Femur (tissue), 1 donor: ENCODE results near the gene IFT52.
A peak's percentile ranks its signal among the peaks of the same experiment; 100 is the strongest.

Experiments used
- DNase-seq: peaks from one replicate; pipeline ENCODE4 v3.0.0-alpha.2; 2017

IFT52 gene

GRCh38 chr20:43590392-43591303, at the start of gene IFT52:
Gene IFT52 (plus strand): TSS chr20:43590937. CDS start chr20:43594699, 3,762 bp downstream.
- DNase-seq = peak; percentile 95

GRCh38 chr20:43541214-43541613, 49.5 kb upstream of the IFT52 start:
- DNase-seq = no peak

- DNase-seq = no peak
Observed at GRCh38 chr20:43542161-43542560, 48.6 kb upstream of the IFT52 start.

- no peak for DNase-seq
Observed at GRCh38 chr20:43542674-43543073, 48.1 kb upstream of the IFT52 start.

GRCh38 chr20:43543138-43543537, 47.6 kb upstream of the IFT52 start:
- no peak for DNase-seq

GRCh38 chr20:43544501-43544900, 46.2 kb upstream of the IFT52 start:
- DNase-seq = no peak

GRCh38 chr20:43545837-43546578, 44.7 kb upstream of the IFT52 start:
- DNase-seq = no peak

GRCh38 chr20:43548273-43548880, 42.4 kb upstream of the IFT52 start:
- no peak for DNase-seq

GRCh38 chr20:43549416-43550065, 41.2 kb upstream of the IFT52 start:
- no peak for DNase-seq

GRCh38 chr20:43550456-43550855, 40.3 kb upstream of the IFT52 start:
- DNase-seq = no peak

- no peak for DNase-seq
Observed at GRCh38 chr20:43554369-43554768, 36.4 kb upstream of the IFT52 start.

GRCh38 chr20:43558412-43559146, 32.2 kb upstream of the IFT52 start, which contains the start of gene SGK2:
Gene SGK2 (plus strand): TSS chr20:43559027. CDS start chr20:43566496, 7,469 bp downstream.
- DNase-seq = no peak

GRCh38 chr20:43559147-43559987, 31.4 kb upstream of the IFT52 start:
- no peak for DNase-seq

- no peak for DNase-seq
Observed at GRCh38 chr20:43560974-43561373, 29.8 kb upstream of the IFT52 start.

- no peak for DNase-seq
Observed at GRCh38 chr20:43563429-43563828, 27.3 kb upstream of the IFT52 start.

- no peak for DNase-seq
Observed at GRCh38 chr20:43563991-43564390, 26.7 kb upstream of the IFT52 start.

- no peak for DNase-seq
Observed at GRCh38 chr20:43564455-43564854, 26.3 kb upstream of the IFT52 start.

GRCh38 chr20:43564993-43565757, 25.6 kb upstream of the IFT52 start:
- no peak for DNase-seq

GRCh38 chr20:43565758-43566104, 25.0 kb upstream of the IFT52 start:
- no peak for DNase-seq

GRCh38 chr20:43567477-43567876, 23.3 kb upstream of the IFT52 start:
- no peak for DNase-seq

GRCh38 chr20:43568706-43569105, 22.0 kb upstream of the IFT52 start:
- DNase-seq = no peak
